ENCODE measurements around the gene CHI3L1. TPM values are rescaled to one million over a fixed set of nuclear protein-coding genes. Genes with fewer than 3 reads are reported as not detected.

CHI3L1 gene
- total and polyA plus RNA-seq, 9 donors: 4.0 to 70.5 (median 6.8) TPM; not detected in 1

DNA sequence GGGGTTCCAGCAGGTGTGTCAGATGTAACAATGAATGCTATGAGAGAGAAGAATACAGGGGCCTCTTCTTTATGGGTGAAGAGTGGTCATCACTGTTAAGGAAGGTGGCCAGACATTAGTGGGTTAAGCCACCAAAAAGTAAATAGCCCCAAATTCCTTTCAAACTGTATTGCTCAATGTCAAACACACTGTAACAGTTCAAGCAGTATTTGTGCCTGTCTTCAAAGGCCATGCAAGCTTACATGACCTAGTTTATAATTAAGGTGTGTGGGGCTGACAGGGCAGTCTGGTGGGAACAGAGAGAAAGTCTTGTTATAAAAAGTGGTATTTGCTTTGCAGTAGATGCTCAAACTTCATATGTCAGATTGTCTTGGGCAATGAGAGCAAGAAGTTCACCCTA lies 24.5 kb upstream of the CHI3L1 start:
- Histone ChIP-seq H3K4me1 (ENCODE audit: insufficient read depth) (no peaks in the 10 kb centered on the region), H3K9me3 (no peaks in the 10 kb centered on the region), H3K4me3 (no peak overlapping the region), H3K36me3 (no peaks in the 10 kb centered on the region), H3K27ac (no peak overlapping the region), H3K27me3 (no peaks in the 10 kb centered on the region)
- TF ChIP-seq EP300 (IDR thresholded peaks at IDR 0.05): no peak
- no peak for TF ChIP-seq POLR2A (IDR thresholded peaks at IDR 0.05)
- intact Hi-C loops (cut with DNase I): no loop called here
- no peak for DNase-seq

DNA sequence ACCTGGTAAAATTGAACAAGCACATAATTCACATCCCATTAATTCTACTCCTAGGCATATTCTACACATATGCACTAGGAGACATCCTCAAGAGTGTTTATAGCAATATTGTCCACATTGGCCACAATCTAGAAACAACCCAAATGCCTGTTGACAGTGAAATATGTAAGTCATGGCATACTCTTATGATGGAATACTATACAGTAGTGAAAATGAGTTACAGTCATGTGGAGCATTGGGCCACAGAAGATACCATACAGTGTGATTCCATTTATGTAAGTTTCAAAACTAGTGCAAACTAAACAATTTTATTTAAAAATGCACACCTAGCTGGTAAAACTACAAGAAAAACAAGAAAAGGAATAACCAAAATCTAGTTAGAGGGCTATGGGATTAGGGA lies 23.8 kb upstream of the CHI3L1 start:
- intact Hi-C loops (cut with DNase I): no loop called here
- H3K4me1 ChIP-seq (ENCODE audit: insufficient read depth): no peaks in the 10 kb centered on the region
- no peaks in the 10 kb centered on the region for H3K36me3 ChIP-seq
- TF ChIP-seq POLR2A (IDR thresholded peaks at IDR 0.05) (no peak), EP300 (IDR thresholded peaks at IDR 0.05) (no peak)
- TF ChIP-seq, protein P1, sequence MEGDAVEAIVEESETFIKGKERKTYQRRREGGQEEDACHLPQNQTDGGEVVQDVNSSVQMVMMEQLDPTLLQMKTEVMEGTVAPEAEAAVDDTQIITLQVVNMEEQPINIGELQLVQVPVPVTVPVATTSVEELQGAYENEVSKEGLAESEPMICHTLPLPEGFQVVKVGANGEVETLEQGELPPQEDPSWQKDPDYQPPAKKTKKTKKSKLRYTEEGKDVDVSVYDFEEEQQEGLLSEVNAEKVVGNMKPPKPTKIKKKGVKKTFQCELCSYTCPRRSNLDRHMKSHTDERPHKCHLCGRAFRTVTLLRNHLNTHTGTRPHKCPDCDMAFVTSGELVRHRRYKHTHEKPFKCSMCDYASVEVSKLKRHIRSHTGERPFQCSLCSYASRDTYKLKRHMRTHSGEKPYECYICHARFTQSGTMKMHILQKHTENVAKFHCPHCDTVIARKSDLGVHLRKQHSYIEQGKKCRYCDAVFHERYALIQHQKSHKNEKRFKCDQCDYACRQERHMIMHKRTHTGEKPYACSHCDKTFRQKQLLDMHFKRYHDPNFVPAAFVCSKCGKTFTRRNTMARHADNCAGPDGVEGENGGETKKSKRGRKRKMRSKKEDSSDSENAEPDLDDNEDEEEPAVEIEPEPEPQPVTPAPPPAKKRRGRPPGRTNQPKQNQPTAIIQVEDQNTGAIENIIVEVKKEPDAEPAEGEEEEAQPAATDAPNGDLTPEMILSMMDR (IDR thresholded peaks at IDR 0.05): no peak
- no peak overlapping the region for H3K4me3 ChIP-seq
- no peak for DNase-seq
- no peaks in the 10 kb centered on the region for H3K27me3 ChIP-seq
- no peaks in the 10 kb centered on the region for H3K9me3 ChIP-seq
- H3K27ac ChIP-seq: no peak overlapping the region

DNA sequence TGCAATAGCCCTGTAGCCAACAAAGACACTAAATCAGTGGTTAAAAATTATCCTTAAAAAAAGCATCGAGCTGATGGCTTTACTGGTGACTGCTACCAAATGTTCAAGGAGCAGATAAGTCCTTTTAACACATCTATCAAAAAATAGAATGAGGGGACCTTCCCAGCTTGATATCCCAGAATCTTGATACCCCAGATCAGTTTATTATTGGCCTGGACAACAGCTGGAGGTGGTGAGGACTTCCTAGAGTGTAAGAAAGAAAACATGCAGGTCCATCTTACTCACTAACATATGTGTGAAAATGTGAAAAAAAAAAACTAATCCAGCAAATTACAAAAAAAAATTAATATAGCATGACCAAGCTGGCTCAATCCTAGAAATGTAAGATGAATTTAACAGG lies 21.7 kb upstream of the CHI3L1 start:
- H3K4me1 ChIP-seq (ENCODE audit: insufficient read depth): no peaks in the 10 kb centered on the region
- no peak overlapping the region for H3K27ac ChIP-seq
- H3K9me3 ChIP-seq: no peaks in the 10 kb centered on the region
- H3K4me3 ChIP-seq: no peak overlapping the region
- intact Hi-C loops (cut with DNase I): no loop called here
- WGBS, 3 donors: 76 to 83% (median 77%) methylated on average over 1 of the region's 1 CpG
- TF ChIP-seq POLR2A (IDR thresholded peaks at IDR 0.05) (no peak), EP300 (IDR thresholded peaks at IDR 0.05) (no peak)
- TF ChIP-seq, protein P1 (IDR thresholded peaks at IDR 0.05): no peak
- H3K27me3 ChIP-seq: no peaks in the 10 kb centered on the region
- H3K36me3 ChIP-seq: no peaks in the 10 kb centered on the region
- DNase-seq: no peak

DNA sequence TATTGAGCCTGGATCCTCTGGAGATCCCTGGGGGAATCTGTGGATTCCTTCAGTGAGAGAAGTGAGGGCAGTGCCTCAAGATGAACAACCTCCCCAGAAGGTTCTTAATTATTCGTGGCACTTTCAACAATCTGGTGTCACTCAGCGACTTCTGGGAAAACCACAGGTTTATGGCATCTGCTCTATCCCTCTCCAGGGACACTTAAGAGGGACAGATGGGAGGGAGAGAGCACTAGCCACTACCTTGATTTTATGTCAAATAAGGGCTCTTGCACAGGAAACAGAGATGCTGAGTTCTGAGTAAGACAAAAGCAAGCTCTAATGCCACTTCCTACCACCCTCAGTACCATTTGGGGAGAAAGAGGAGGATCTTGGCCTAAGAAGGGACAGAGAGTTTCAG lies 21.2 kb upstream of the CHI3L1 start:
- Histone ChIP-seq H3K27ac (no peak overlapping the region), H3K4me1 (ENCODE audit: insufficient read depth) (no peaks in the 10 kb centered on the region), H3K36me3 (no peaks in the 10 kb centered on the region), H3K9me3 (no peaks in the 10 kb centered on the region), H3K4me3 (no peak overlapping the region), H3K27me3 (no peaks in the 10 kb centered on the region)
- TF ChIP-seq, protein P1 (IDR thresholded peaks at IDR 0.05): no peak
- no peak for TF ChIP-seq POLR2A (IDR thresholded peaks at IDR 0.05)
- TF ChIP-seq EP300 (IDR thresholded peaks at IDR 0.05): no peak
- intact Hi-C loops (cut with DNase I): no loop called here
- 60 to 67% (median 65%) methylated on average over 2 of the region's 2 CpGs for WGBS, 3 donors
- no peak for DNase-seq

DNA sequence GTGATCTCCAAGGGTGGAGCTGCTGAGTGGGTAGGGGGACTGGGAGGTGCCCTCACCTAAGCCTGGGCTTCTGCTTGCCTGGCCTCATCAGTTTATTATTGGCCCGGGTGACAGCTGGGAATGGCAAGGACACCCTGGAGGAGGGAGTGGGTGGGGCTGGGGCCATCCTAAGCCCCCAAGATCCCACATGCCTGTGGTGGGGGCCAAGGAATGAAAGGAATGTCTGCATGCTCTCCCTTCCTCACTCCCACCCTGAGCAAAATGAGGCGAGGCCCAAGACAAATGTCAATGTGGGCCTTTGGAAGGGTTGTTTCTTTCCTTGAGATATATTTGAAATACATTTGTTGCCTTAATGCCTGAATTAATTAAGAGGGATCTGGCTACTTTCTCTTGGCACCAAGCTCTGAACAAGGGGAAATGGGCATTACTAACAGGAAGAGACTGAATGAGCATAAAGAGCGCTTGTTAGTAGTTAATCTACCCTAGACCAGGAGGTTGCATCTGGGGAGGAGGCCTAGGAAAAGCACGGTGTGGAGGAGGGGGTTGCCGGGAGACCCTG lies 19.7 kb upstream of the CHI3L1 start:
- Histone ChIP-seq H3K4me1 (ENCODE audit: insufficient read depth) (no peaks in the 10 kb centered on the region), H3K4me3 (no peak overlapping the region), H3K27ac (no peak overlapping the region), H3K36me3 (no peaks in the 10 kb centered on the region), H3K27me3 (no peaks in the 10 kb centered on the region), H3K9me3 (no peaks in the 10 kb centered on the region)
- WGBS, 3 donors: 60 to 68% (median 61%) methylated on average over 5 of the region's 5 CpGs
- DNase-seq: no peak
- intact Hi-C loops (cut with DNase I): no loop called here
- TF ChIP-seq, protein P1 (IDR thresholded peaks at IDR 0.05): no peak
- TF ChIP-seq EP300 (IDR thresholded peaks at IDR 0.05): no peak
- no peak for TF ChIP-seq POLR2A (IDR thresholded peaks at IDR 0.05)

Data from ovary (tissue), 9 donors.